ENCODE measurements around the gene TAGLN3. TPM values are rescaled to one million over a fixed set of nuclear protein-coding genes. Genes with fewer than 3 reads are reported as not detected.

The TAGLN3 gene
- total and polyA plus RNA-seq, 2 donors (not counting 3 experiments of a cell fraction or from before 2014, with no cell fraction given): not detected

- TF ChIP-seq GATA2 (IDR thresholded peaks at IDR 0.05; ENCODE audit: insufficient read depth, insufficient read length, low read depth, low read length) (no peak), MYC (IDR thresholded peaks at IDR 0.05; ENCODE audit: low read depth, low read length) (no peak), MAX (IDR thresholded peaks at IDR 0.05; ENCODE audit: insufficient read depth, insufficient read length) (no peak), FOS (IDR thresholded peaks at IDR 0.05; ENCODE audit: borderline replicate concordance, insufficient read depth, low read length) (no peak), EZH2 (IDR thresholded peaks at IDR 0.05; ENCODE audit: borderline replicate concordance, low read depth, low read length, severe bottlenecking) (no peak), POLR2A (IDR thresholded peaks at IDR 0.05; ENCODE audit: low read depth, low read length) (no peak), JUN (IDR thresholded peaks at IDR 0.05; ENCODE audit: borderline replicate concordance, insufficient read depth, insufficient read length, low read depth) (no peak), CTCF (IDR thresholded peaks at IDR 0.05; ENCODE audit: extremely low read depth in 1 of 2, insufficient read depth in 1 of 2, low read depth in 1 of 2, low read length in 2 of 2) (no peak), POLR2AphosphoS5 (IDR thresholded peaks at IDR 0.05; ENCODE audit: insufficient read depth, low read depth, low read length) (no peak)
- dilution Hi-C loops (cut with MboI; ENCODE audit: extremely low pct_ligation_motif_present, low sequenced_read_pairs): no loop called here
- Histone ChIP-seq H2AFZ (ENCODE audit: low read depth, low read length) (no peak overlapping the region), H3K9me3 (replicated peaks; ENCODE audit: control insufficient read depth, insufficient read depth, low read length) (no peaks in the 10 kb centered on the region), H3K79me2 (ENCODE audit: control insufficient read depth, insufficient read depth, low read length) (no peaks in the 10 kb centered on the region), H3K9ac (replicated peaks; ENCODE audit: extremely low read depth, insufficient read depth, low read length) (no peak overlapping the region), H3K4me2 (ENCODE audit: insufficient read depth, low read length) (no peak overlapping the region), H3K9me1 (replicated peaks; ENCODE audit: control insufficient read depth, extremely low read depth, insufficient read depth, low read length) (no peaks in the 10 kb centered on the region), H3K36me3 (ENCODE audit: control insufficient read depth in 2 of 2, extremely low read depth in 1 of 2, insufficient read depth in 2 of 2, low read length in 2 of 2) (no peaks in the 10 kb centered on the region), H3K4me3 (replicated peaks in 1 of 3; ENCODE audit: insufficient read depth in 1 of 3, low read depth in 1 of 3, low read length in 3 of 3) (no peak overlapping the region), H3K27ac (ENCODE audit: insufficient read depth, low read depth, low read length) (no peak overlapping the region), H4K20me1 (replicated peaks; ENCODE audit: control insufficient read depth, extremely low read depth, insufficient read depth, low read length) (no peaks in the 10 kb centered on the region), H3K27me3 (ENCODE audit: control insufficient read depth in 2 of 2, insufficient read depth in 2 of 2, low read length in 2 of 2) (peaks cover 0 to 2% of the 10 kb centered on the region in 2 experiments), H3K4me1 (ENCODE audit: control insufficient read depth, extremely low read depth, insufficient read depth, low read length) (no peaks in the 10 kb centered on the region)
- FAIRE-seq: no peak
- intact Hi-C loops (cut with micrococcal nuclease): no loop called here
- ChIA-PET POLR2A (no interaction called here), CTCF (no interaction called here)
- DNase-seq (ENCODE audit: low read depth, low spot score): no peak
- no TSS peak for BruUV-seq (replicated peaks)
These were observed 48.5 kb downstream of the TAGLN3 start for GRCh38 chr3:112047264-112047663.

Data from endothelial cell of umbilical vein (primary cell).